ENCODE results near the gene C3orf22. TPM values are rescaled to one million over a fixed set of nuclear protein-coding genes. Genes with fewer than 3 reads are reported as not detected.

Gene C3orf22
- total RNA-seq, 1 experiment from 2014 or later: not detected

DNA sequence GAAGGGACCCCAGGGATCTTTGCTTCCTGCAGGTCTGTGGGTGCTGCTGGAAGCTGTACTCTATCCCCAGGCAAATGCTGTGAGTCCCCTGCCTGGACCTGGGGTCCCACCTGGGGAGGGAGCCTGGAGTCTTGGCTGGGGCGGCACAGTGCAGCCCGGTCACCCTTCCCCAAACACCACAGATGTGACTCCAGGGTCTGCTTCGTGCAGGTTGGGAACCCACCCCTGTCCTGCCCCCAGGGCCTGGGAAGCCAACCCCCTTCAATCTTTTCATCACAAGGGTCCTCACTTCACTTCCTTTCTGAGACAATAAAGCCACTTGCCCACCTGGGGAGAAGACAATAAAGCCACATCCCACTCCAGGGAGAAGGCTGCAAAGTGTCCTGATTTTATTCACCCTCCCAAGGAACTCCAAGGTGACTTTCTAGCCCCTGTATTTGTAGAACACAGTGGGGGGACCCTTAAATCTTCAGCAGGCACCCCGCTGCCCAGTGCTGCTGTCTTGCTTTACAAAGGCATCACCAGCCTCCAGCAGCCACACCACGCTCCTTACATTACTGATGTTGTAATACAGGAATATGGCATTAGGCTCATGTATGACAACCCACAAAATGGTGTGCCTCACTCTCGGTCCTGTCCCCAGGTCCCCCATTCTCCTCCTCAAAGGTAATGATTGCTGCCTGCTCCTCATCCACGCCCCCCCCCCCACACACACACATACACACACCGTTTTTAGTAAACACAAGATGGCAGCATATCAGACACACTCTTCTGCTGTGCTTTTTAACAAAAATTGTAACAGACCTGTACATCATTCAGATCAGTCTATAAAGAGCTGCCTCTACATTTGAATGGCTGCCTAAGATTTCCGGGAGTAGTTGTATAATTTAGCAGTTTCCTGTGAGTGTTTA is 9.9 kb downstream of the C3orf22 start:
- H3K27me3 ChIP-seq: no peaks in the 10 kb centered on the region
- no peaks in the 10 kb centered on the region for H3K36me3 ChIP-seq
- H3K9me3 ChIP-seq: no peaks in the 10 kb centered on the region
- DNase-seq: no peak
- no peak overlapping the region for H3K4me3 ChIP-seq

GRCh38 chr3:126547721-126548120 is 11.0 kb downstream of the C3orf22 start:
- Histone ChIP-seq H3K4me3 (no peak overlapping the region), H3K36me3 (no peaks in the 10 kb centered on the region), H3K27me3 (no peaks in the 10 kb centered on the region), H3K9me3 (no peaks in the 10 kb centered on the region)
- no peak for DNase-seq

- no peak for DNase-seq
- Histone ChIP-seq H3K4me3 (no peak overlapping the region), H3K27me3 (no peaks in the 10 kb centered on the region), H3K36me3 (no peaks in the 10 kb centered on the region), H3K9me3 (no peaks in the 10 kb centered on the region)
Measured at GRCh38 chr3:126546549-126547239, 12.0 kb downstream of the C3orf22 start.

- Histone ChIP-seq H3K4me3 (no peak overlapping the region), H3K27me3 (no peaks in the 10 kb centered on the region), H3K36me3 (no peaks in the 10 kb centered on the region), H3K9me3 (no peaks in the 10 kb centered on the region)
- DNase-seq: no peak
Measured at GRCh38 chr3:126546013-126546412, 12.7 kb downstream of the C3orf22 start.

DNA sequence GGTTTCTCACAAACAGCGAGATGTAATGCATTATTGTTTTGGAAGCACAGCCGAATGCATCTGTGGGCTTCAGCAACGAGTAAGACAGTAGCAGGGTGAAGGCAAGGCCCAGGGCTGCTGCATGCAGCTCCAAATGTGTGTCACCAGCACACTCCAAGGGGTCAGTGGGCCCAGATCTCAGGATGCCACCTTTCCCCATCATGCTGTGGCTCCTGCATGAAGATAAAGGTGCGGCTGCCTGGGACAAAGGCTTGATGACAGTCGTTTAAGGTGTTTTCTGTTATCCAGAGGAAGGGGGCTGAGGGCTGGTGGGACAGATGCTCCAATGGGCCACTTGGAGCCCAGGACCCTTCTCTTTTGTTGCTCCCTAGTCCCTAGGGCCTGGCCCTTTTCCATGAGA is 13.2 kb downstream of the C3orf22 start:
- DNase-seq: no peak
- Histone ChIP-seq H3K27me3 (no peaks in the 10 kb centered on the region), H3K36me3 (no peaks in the 10 kb centered on the region), H3K9me3 (no peaks in the 10 kb centered on the region), H3K4me3 (no peak overlapping the region)

DNA sequence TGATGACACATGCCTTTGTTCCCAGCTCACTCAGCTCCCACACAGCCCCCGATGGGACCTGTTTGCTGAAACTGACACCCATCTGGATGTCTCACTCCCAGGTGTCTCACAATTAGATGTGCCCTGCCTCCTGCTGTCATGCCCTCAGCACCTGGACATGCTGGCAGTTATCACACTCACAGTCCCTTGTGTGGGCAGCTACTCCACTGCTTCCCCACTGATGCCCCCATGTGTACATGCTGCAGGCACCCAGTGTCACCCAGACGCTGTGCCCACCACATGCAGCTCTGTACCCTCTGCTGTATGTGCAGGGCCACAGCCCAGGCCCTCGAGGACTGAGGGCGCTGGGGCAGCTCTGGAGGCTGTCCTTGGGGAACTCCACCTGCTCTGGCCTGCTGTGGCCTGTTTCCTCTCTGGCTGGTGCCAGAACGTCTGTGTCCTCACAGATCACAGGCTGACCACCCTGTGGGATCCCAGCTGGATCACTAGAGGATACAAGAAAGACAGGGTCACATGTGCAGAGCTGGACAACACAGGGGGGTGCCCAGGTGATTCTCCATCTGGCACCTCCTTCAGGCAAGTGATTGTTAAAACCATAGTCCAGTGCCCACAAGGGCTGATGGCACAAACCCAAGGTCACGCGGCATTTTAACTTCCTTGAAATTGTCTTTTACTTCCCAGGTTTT is 14.0 kb downstream of the C3orf22 start:
- DNase-seq: no peak
- no peaks in the 10 kb centered on the region for H3K36me3 ChIP-seq
- no peaks in the 10 kb centered on the region for H3K9me3 ChIP-seq
- no peak overlapping the region for H3K4me3 ChIP-seq
- no peaks in the 10 kb centered on the region for H3K27me3 ChIP-seq

DNA sequence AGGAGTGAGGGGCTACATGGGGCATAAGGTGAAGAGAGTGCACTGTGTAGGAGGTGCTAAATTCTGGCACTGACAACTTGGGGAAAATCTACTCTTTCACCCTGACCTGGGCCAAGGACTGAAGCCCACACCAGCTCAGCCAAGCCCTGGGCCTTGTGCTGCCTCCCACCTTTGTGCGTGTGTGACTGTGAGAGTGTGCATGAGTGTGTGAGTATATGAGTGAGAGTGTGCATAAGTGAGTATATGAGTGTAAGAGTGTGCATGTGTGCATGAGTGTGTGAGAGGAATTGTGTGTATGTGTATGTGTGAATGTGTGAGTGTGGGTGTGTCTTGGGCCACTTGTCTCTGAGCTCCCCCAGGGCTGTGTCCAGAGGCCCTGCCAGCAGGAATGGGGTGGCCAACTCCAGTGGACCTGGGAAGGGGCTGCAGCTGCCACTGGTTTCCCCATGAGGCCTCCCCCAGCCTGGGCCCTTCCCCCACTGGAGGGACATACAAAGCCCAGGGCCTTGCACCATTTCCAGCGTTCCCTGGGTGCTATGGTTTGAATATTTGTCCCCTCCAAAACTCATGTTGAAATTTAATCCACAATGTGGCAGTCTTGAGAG is 15.2 kb downstream of the C3orf22 start:
- DNase-seq: no peak
- Histone ChIP-seq H3K27me3 (no peaks in the 10 kb centered on the region), H3K4me3 (no peak overlapping the region), H3K9me3 (no peaks in the 10 kb centered on the region), H3K36me3 (no peaks in the 10 kb centered on the region)

DNA sequence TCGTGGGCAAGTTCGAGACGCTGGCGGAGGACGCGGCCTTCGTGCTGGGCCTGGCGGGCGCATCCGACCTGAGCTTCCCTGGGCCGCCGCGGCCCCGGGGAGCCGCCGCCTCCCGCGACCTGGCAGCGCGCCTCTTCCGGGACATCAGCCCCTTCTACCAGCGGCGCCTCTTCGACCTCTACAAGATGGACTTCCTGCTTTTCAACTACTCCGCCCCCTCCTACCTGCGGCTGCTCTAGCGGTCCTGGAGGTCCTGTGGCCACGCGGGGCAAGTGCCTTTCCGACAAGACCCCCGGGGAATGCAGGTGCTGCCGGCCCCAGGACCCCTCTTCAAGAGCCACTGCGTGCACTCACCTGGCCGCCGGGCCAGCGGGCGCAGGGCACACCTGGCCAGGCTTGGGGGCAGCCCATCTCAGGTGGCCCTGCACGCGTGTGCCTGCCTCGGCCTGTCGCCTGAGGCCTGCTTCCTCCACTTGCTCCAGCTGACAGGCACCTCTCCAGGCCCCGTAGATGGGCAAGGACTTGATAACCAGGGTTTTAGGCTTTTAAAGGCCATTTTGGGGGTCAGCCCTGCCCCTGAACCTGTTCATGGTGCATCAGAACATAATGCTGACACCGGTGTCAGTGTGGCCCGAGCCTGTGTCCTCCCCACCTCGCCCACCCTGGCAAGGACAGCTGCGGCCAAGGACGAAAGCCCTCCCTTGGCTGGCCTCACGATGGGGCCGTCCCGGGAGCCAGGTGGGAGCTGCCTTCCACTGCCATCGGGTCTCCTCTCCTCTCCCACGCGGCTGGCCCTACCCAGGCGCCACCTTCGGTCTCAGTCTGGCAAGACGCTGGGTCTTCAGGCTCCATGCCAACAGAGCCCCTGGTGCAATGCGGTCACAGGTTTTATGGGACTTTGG is 16.1 kb downstream of the C3orf22 start:
- H3K9me3 ChIP-seq: no peaks in the 10 kb centered on the region
- DNase-seq: no peak
- no peaks in the 10 kb centered on the region for H3K36me3 ChIP-seq
- no peaks in the 10 kb centered on the region for H3K27me3 ChIP-seq
- H3K4me3 ChIP-seq: no peak overlapping the region

- H3K9me3 ChIP-seq: no peaks in the 10 kb centered on the region
- no peaks in the 10 kb centered on the region for H3K36me3 ChIP-seq
- DNase-seq: no peak
- no peak overlapping the region for H3K4me3 ChIP-seq
- no peaks in the 10 kb centered on the region for H3K27me3 ChIP-seq
Measured at GRCh38 chr3:126541628-126542339, 16.9 kb downstream of the C3orf22 start.

DNA sequence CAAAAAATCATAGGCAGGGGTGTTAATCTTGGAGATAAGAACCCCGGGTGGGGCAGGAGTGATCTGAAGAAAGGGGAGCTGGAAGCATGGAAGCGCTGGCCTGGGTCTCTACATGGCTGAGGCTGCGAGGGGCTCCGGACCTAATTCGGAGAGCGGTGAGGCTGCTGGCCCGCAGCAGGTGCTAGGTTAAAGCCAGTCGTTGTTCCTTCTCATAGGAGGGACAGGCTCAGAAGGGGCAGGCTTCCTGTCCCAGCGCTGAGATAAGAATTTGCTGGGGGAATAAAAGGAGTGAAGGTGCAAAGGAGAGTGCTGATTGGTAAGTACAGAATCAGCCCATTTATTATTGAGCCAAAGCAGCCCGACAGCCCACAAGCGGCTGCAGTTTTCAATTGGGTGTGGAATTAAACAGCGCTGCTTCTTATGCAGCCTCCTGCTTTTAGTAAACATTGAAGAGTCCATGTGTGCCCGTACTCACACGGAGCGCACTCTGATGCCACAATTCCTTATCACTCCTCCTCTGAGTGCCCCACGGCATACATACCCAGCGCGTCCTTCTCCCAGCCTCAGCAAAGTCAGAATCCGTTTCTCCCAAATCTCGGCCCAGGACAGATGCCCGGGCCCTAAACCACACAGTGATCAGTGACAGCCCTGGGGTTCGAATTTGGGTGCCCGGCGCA is 17.6 kb downstream of the C3orf22 start:
- H3K9me3 ChIP-seq: no peaks in the 10 kb centered on the region
- H3K27me3 ChIP-seq: no peaks in the 10 kb centered on the region
- no peaks in the 10 kb centered on the region for H3K36me3 ChIP-seq
- no peak for DNase-seq
- H3K4me3 ChIP-seq: no peak overlapping the region

DNA sequence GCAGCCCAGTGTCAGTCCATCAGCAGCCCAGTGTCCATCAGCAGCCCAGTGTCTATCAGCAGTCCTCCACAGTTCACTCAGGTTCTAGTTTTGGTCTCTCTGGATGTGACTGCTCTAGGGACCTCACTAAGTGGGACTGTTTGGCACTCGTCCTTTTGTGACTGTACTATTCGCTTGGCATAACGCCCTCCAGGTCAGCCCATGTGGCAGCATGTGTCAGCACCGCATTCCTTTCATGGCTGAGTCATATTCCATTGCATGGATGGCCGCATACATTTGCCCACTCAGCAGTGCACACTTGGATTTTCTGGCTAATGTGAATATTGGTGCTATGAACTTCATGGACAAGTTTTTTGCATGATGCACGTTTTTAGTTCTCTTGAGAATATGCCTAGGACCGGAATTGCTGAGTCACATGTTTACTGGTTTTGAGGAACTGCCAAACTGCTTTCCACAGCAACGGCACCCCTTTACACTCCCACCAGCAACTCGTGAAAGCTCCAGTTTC is 18.3 kb downstream of the C3orf22 start:
- Histone ChIP-seq H3K9me3 (no peaks in the 10 kb centered on the region), H3K27me3 (no peaks in the 10 kb centered on the region), H3K4me3 (no peak overlapping the region), H3K36me3 (no peaks in the 10 kb centered on the region)
- peak; percentile 92 for DNase-seq

DNA sequence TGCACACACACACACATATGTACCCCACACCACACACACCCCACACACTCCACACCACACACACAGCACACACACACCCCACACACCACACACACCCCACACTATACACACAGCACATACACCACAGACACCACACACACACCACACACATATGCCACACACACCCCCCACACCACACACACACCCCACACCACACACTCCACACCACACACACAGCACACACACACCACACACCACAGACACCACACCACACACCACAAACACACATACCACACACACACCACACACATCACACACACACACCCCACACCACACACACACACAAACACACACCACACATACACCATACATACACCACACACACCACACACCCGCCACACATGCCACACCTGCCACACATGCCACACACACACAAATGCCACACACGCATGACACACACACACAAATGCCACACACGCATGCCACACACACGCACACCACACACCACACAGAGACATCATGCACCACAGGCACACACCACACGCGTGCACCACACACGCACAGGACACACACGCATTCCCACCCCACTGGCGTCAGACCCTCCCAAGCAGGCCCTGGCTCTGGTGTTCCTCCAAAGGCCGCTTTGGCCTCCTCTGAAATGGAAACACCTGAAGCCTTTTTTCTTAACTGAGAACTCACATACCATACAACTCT is 19.0 kb downstream of the C3orf22 start:
- DNase-seq: no peak
- Histone ChIP-seq H3K9me3 (no peaks in the 10 kb centered on the region), H3K27me3 (no peaks in the 10 kb centered on the region; the same call in 1 of the 2 replicates), H3K4me3 (no peak overlapping the region), H3K36me3 (no peaks in the 10 kb centered on the region)

DNA sequence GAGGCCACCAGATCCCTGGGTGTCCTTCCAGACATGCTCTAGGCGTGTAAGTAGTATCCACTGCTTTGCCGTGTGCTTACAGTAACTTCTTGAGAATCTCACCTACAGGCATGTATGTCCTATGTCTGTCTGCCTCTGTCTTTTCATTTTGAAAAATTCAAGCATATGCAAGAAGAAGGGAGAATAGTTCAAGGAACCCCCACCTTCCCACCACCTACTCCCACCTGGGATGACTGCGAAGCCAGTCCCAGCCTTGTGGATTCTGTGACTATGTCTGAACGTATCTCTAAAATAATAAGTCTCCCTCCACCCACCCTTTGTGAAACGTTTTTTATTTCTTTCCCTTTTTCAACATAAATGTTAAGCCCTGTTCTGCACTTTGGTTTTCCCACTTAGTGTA is 19.8 kb downstream of the C3orf22 start:
- Histone ChIP-seq H3K4me3 (no peak overlapping the region), H3K9me3 (no peaks in the 10 kb centered on the region), H3K36me3 (no peaks in the 10 kb centered on the region), H3K27me3 (peaks cover 7% of the 10 kb centered on the region)
- no peak for DNase-seq

GRCh38 chr3:126538316-126538715 is 20.4 kb downstream of the C3orf22 start:
- Histone ChIP-seq H3K36me3 (no peaks in the 10 kb centered on the region), H3K27me3 (peaks cover 14% of the 10 kb centered on the region), H3K9me3 (no peaks in the 10 kb centered on the region), H3K4me3 (no peak overlapping the region)
- DNase-seq: no peak

Measured in MG63 (cell line).